Osteoblast (primary cell): ENCODE measurements around the gene EVA1A. TPM values are rescaled to one million over a fixed set of nuclear protein-coding genes. Genes with fewer than 3 reads are reported as not detected.
A peak's percentile ranks its signal among the peaks of the same experiment; 100 is the strongest.

Experiments used
- DNase-seq: peaks from one replicate; pipeline ENCODE4 v3.0.0; 2011; ENCODE audit warnings: low spot score, mixed read lengths; ENCODE audit not compliant: insufficient read length; ENCODE audit errors: missing footprints
- H2AFZ ChIP-seq: 2 replicates; pipeline ENCODE4 v1.6.0; 2011; ENCODE audit warnings: mild to moderate bottlenecking, low read length
- H3K27ac ChIP-seq: 2 replicates; pipeline ENCODE4 v1.5.1; 2011; ENCODE audit warnings: mild to moderate bottlenecking, low read depth, low read length, moderate library complexity
- H3K27me3 ChIP-seq: 2 replicates; pipeline ENCODE4 v1.6.0; 2012; ENCODE audit warnings: mild to moderate bottlenecking, control low read depth, inconsistent platforms, low read length, moderate library complexity; ENCODE audit not compliant: insufficient read depth
- H3K36me3 ChIP-seq: 2 replicates; pipeline ENCODE4 v1.5.1; 2011; ENCODE audit warnings: mild to moderate bottlenecking, low read length, control low read depth, moderate library complexity; ENCODE audit not compliant: insufficient read depth
- H3K4me1 ChIP-seq: 2 replicates; pipeline ENCODE4 v1.5.1; 2011; ENCODE audit warnings: mild to moderate bottlenecking, low read length, control low read depth, moderate library complexity; ENCODE audit not compliant: insufficient read depth
- H3K4me2 ChIP-seq: 2 replicates; pipeline ENCODE4 v1.6.0; 2011; ENCODE audit warnings: mild to moderate bottlenecking, low read length; ENCODE audit not compliant: insufficient read depth
- H3K4me3 ChIP-seq: fragments of 200-600 bp; sonication (generic); 3 replicates; pipeline ENCODE4 v1.5.1; 2012; ENCODE audit warnings: mild to moderate bottlenecking, low read length, inconsistent platforms; ENCODE audit not compliant: insufficient read depth
- H3K79me2 ChIP-seq: 2 replicates; pipeline ENCODE4 v1.6.0; 2012; ENCODE audit warnings: mild to moderate bottlenecking, low read length, control low read depth, inconsistent platforms; ENCODE audit not compliant: insufficient read depth
- H3K9me3 ChIP-seq: 2 replicates; pipeline ENCODE4 v1.5.1; 2011; ENCODE audit warnings: low read depth, low read length, control low read depth
- H4K20me1 ChIP-seq: 2 replicates; pipeline ENCODE4 v1.6.0; 2012; ENCODE audit warnings: mild to moderate bottlenecking, low read length, control low read depth; ENCODE audit not compliant: insufficient read depth
- CTCF ChIP-seq: IDR thresholded peaks from 2 replicates; pipeline ENCODE4 v1.5.1; 2011; ENCODE audit warnings: mild to moderate bottlenecking, low read depth, low read length, moderate library complexity; ENCODE audit errors: extremely low read depth
- total RNA-seq: library from RNA; depleted of rRNA; stranded (reverse); fragments of >200 nt; gene quantifications from 2 replicates; pipeline ENCODE4 v1.2.3, GENCODE V29; 2012

The EVA1A gene
- total RNA-seq, 1 donor: 70.9 TPM

DNA sequence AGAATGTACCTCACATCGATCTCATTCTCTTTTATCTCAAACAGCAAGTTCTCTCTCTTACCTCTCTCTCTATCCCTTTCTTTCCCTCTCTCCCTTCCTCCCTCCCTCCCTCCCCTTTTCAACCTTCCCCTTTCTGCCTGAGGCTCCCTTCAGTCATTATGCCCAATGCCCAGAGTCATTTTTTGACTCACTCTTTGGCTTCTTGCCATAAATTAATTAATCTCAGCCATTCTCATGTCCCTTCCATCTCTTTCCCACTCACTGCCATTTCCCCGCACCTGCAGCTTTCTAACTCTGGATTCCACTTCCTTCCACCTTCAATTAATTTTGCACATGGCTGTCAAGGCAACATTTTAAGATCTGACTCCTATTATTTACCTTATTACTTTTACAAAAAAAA, 60.1 kb downstream of the EVA1A start:
- Histone ChIP-seq H3K36me3 (peaks cover 14% of the 10 kb centered on the region), H2AFZ (no peak overlapping the region), H3K4me2 (no peak overlapping the region), H3K4me3 (no peak overlapping the region), H3K27me3 (no peaks in the 10 kb centered on the region), H3K27ac (no peak overlapping the region), H4K20me1 (peaks cover 35% of the 10 kb centered on the region), H3K79me2 (peaks cover 86% of the 10 kb centered on the region), H3K4me1 (peaks cover 16% of the 10 kb centered on the region), H3K9me3 (no peaks in the 10 kb centered on the region)
- no peak for DNase-seq
- no peak for TF ChIP-seq CTCF

DNA sequence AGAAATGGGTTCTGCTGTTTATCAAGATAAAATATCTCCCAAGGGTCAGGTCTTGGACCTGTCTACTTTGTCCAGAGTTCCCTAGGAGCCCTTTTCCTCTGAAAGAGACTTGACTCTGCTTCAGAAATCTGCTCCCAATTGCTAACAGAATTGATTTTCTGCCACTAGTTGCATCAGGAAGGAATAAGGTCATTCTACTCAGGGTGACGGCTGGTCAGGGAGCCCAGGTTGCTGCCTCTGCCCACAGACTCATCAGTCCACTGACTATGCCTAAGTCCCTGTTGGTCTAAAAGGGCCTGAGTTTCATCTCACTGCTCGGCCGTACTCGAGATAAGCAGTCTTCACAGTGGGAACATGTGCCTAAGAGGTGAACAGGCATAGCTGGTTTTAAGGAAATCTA, 61.2 kb downstream of the EVA1A start:
- H3K79me2 ChIP-seq: peaks cover 91% of the 10 kb centered on the region
- H4K20me1 ChIP-seq: peaks cover 33% of the 10 kb centered on the region
- H3K27ac ChIP-seq: no peak overlapping the region
- H3K9me3 ChIP-seq: no peaks in the 10 kb centered on the region
- peak; percentile 50 for DNase-seq
- H3K27me3 ChIP-seq: no peaks in the 10 kb centered on the region
- peaks cover 16% of the 10 kb centered on the region for H3K36me3 ChIP-seq
- no peak overlapping the region for H2AFZ ChIP-seq
- no peak for TF ChIP-seq CTCF
- H3K4me3 ChIP-seq: no peak overlapping the region
- H3K4me2 ChIP-seq: no peak overlapping the region
- peaks cover 16% of the 10 kb centered on the region for H3K4me1 ChIP-seq

- H3K9me3 ChIP-seq: no peaks in the 10 kb centered on the region
Observed at GRCh38 chr2:75498907-75499306, 61.8 kb downstream of the EVA1A start.

GRCh38 chr2:75497256-75497655, 63.5 kb downstream of the EVA1A start:
- H2AFZ ChIP-seq: no peak overlapping the region
- H3K4me1 ChIP-seq: peaks cover 3% of the 10 kb centered on the region
- H3K36me3 ChIP-seq: peaks cover 28% of the 10 kb centered on the region
- H3K9me3 ChIP-seq: no peaks in the 10 kb centered on the region
- H4K20me1 ChIP-seq: peaks cover 28% of the 10 kb centered on the region
- peaks cover 93% of the 10 kb centered on the region for H3K79me2 ChIP-seq
- H3K27me3 ChIP-seq: no peaks in the 10 kb centered on the region
- no peak for DNase-seq
- TF ChIP-seq CTCF: no peak
- H3K4me2 ChIP-seq: no peak overlapping the region
- no peak overlapping the region for H3K4me3 ChIP-seq
- no peak overlapping the region for H3K27ac ChIP-seq

More at GRCh38 chr2:75498907-75499306, 61.8 kb downstream of the EVA1A start:
- no peak for TF ChIP-seq CTCF
- Histone ChIP-seq H3K4me3 (no peak overlapping the region), H2AFZ (no peak overlapping the region), H3K4me1 (peaks cover 16% of the 10 kb centered on the region), H3K27me3 (no peaks in the 10 kb centered on the region), H3K27ac (no peak overlapping the region), H3K4me2 (no peak overlapping the region), H4K20me1 (peaks cover 39% of the 10 kb centered on the region), H3K79me2 (peaks cover 93% of the 10 kb centered on the region), H3K36me3 (peaks cover 22% of the 10 kb centered on the region)
- DNase-seq: no peak
